Subcutaneous abdominal adipose tissue (tissue), 5 donors: Measurements from ENCODE around the gene CCDC154.
"Not testable (repeated sequence)": the region's sequence is repeated elsewhere in the genome, so short reads cannot be mapped to it uniquely, and the experiment has no call there.

ENCODE experiments used
- H3K27ac ChIP-seq: one replicate; pipeline ENCODE4 v1.7.0; 2013; ENCODE audit warnings: low read depth, mild to moderate bottlenecking, inconsistent platforms, low read length, moderate library complexity
- H3K27me3 ChIP-seq, 5 donors: one replicate each; pipeline ENCODE4 v1.7.0; 2013; ENCODE audit warnings: low read length in 5 of 5, inconsistent platforms in 1 of 5; ENCODE audit not compliant: control insufficient read depth in 5 of 5, insufficient read depth in 4 of 5
- H3K36me3 ChIP-seq, 5 donors: one replicate each; pipeline ENCODE4 v1.7.0; 2013; ENCODE audit warnings: low read length in 5 of 5; ENCODE audit not compliant: control insufficient read depth in 5 of 5, insufficient read depth in 5 of 5
- H3K4me1 ChIP-seq, 5 donors: one replicate each; pipeline ENCODE4 v1.7.0; 2013; ENCODE audit warnings: low read length in 5 of 5, mild to moderate bottlenecking in 3 of 5, moderate library complexity in 1 of 5; ENCODE audit not compliant: control insufficient read depth in 5 of 5, insufficient read depth in 5 of 5
- H3K4me3 ChIP-seq, 5 donors: one replicate each; pipeline ENCODE4 v1.7.0; 2013; ENCODE audit warnings: low read length in 5 of 5, low read depth in 1 of 5
- H3K9ac ChIP-seq, 5 donors: one replicate each; pipeline ENCODE4 v1.7.0; 2013; ENCODE audit warnings: low read length in 5 of 5, mild to moderate bottlenecking in 4 of 5, moderate library complexity in 3 of 5
- H3K9me3 ChIP-seq, 5 donors: one replicate each; pipeline ENCODE4 v1.7.0; 2013; ENCODE audit warnings: low read length in 5 of 5; ENCODE audit not compliant: control insufficient read depth in 5 of 5
- donor health status: healthy.
- donor health status: healthy.
- donor health status: healthy.
- donor health status: healthy.
- donor health status: healthy.

The CCDC154 gene

GRCh38 chr16:1474082-1474795 lies 29.9 kb upstream of the CCDC154 start:
- peak overlapping the region; percentile 71 to 97 (median 77) for H3K9ac ChIP-seq
- H3K9me3 ChIP-seq: no peaks in the 10 kb centered on the region
- no peaks in the 10 kb centered on the region for H3K36me3 ChIP-seq
- H3K4me1 ChIP-seq: peaks cover 7 to 57% (median 40%) of the 10 kb centered on the region in 5 donors
- H3K4me3 ChIP-seq: peak overlapping the region; percentile 72 to 85 (median 74)
- H3K27me3 ChIP-seq: no peaks in the 10 kb centered on the region
- H3K27ac ChIP-seq: peak overlapping the region; percentile 82

- no peaks in the 10 kb centered on the region for H3K27me3 ChIP-seq
- H3K27ac ChIP-seq: no peak overlapping the region
- H3K9me3 ChIP-seq: no peaks in the 10 kb centered on the region
- no peak overlapping the region for H3K4me3 ChIP-seq
- no peak overlapping the region for H3K9ac ChIP-seq
- peaks cover 7 to 64% (median 44%) of the 10 kb centered on the region in 5 donors for H3K4me1 ChIP-seq
- no peaks in the 10 kb centered on the region for H3K36me3 ChIP-seq
Observed at GRCh38 chr16:1472974-1473373, 28.6 kb upstream of the CCDC154 start.

- H3K9ac ChIP-seq: peak overlapping the region in 1 of 5 donors; percentile 23
- H3K4me3 ChIP-seq: no peak overlapping the region
- no peak overlapping the region for H3K27ac ChIP-seq
- H3K9me3 ChIP-seq: no peaks in the 10 kb centered on the region
- peaks cover 7 to 71% (median 46%) of the 10 kb centered on the region in 5 donors for H3K4me1 ChIP-seq
- H3K27me3 ChIP-seq: no peaks in the 10 kb centered on the region
- H3K36me3 ChIP-seq: no peaks in the 10 kb centered on the region
Observed at GRCh38 chr16:1471569-1472194, 27.3 kb upstream of the CCDC154 start.

- H3K27me3 ChIP-seq: no peaks in the 10 kb centered on the region
- peak overlapping the region in 3 of 5 donors; percentile 31 to 44 (median 42) for H3K9ac ChIP-seq
- no peaks in the 10 kb centered on the region for H3K36me3 ChIP-seq
- peaks cover 7 to 68% (median 44%) of the 10 kb centered on the region in 5 donors for H3K4me1 ChIP-seq
- H3K27ac ChIP-seq: peak overlapping the region; percentile 46
- no peaks in the 10 kb centered on the region for H3K9me3 ChIP-seq
- H3K4me3 ChIP-seq: peak overlapping the region in 1 of 5 donors; percentile 14
Observed at GRCh38 chr16:1470481-1471251, 26.3 kb upstream of the CCDC154 start.

GRCh38 chr16:1469693-1470201 lies 25.4 kb upstream of the CCDC154 start:
- H3K27me3 ChIP-seq: no peaks in the 10 kb centered on the region
- peak overlapping the region in 2 of 5 donors; percentile 49 to 51 for H3K9ac ChIP-seq
- peak overlapping the region in 1 of 5 donors; percentile 14 for H3K4me3 ChIP-seq
- H3K27ac ChIP-seq: peak overlapping the region; percentile 46
- peaks cover 0 to 7% (median under 1%) of the 10 kb centered on the region in 5 donors for H3K36me3 ChIP-seq
- H3K9me3 ChIP-seq: no peaks in the 10 kb centered on the region
- peaks cover 5 to 62% (median 39%) of the 10 kb centered on the region in 5 donors for H3K4me1 ChIP-seq

- H3K9me3 ChIP-seq, H3K4me3 ChIP-seq, H3K27me3 ChIP-seq, H3K9ac ChIP-seq, H3K27ac ChIP-seq: not testable (repeated sequence)
- H3K4me1 ChIP-seq: peaks cover 5 to 57% (median 37%) of the 10 kb centered on the region in 5 donors
- H3K36me3 ChIP-seq: peaks cover 0 to 13% (median 7%) of the 10 kb centered on the region in 5 donors
Observed at GRCh38 chr16:1469141-1469540, 24.8 kb upstream of the CCDC154 start.

- Histone ChIP-seq H3K4me3 (no peak overlapping the region), H3K4me1 (peaks cover 3 to 49% (median 30%) of the 10 kb centered on the region in 5 donors)
Observed at GRCh38 chr16:1468426-1468810, 24.1 kb upstream of the CCDC154 start.

GRCh38 chr16:1466968-1467521 lies 22.7 kb upstream of the CCDC154 start:
- Histone ChIP-seq H3K9me3 (no peaks in the 10 kb centered on the region), H3K27ac (no peak overlapping the region), H3K4me3 (no peak overlapping the region), H3K27me3 (no peaks in the 10 kb centered on the region), H3K4me1 (peaks cover 3 to 41% (median 30%) of the 10 kb centered on the region in 5 donors), H3K36me3 (peaks cover 0 to 26% (median 13%) of the 10 kb centered on the region in 5 donors), H3K9ac (no peak overlapping the region)

More at GRCh38 chr16:1468426-1468810, 24.1 kb upstream of the CCDC154 start:
- H3K9ac ChIP-seq: peak overlapping the region in 1 of 5 donors; percentile 17
- no peaks in the 10 kb centered on the region for H3K27me3 ChIP-seq
- H3K27ac ChIP-seq: no peak overlapping the region
- H3K36me3 ChIP-seq: peaks cover 0 to 18% (median 9%) of the 10 kb centered on the region in 5 donors
- H3K9me3 ChIP-seq: no peaks in the 10 kb centered on the region

GRCh38 chr16:1466054-1466453 lies 21.7 kb upstream of the CCDC154 start:
- H3K9me3 ChIP-seq: no peaks in the 10 kb centered on the region
- no peaks in the 10 kb centered on the region for H3K27me3 ChIP-seq
- H3K27ac ChIP-seq: no peak overlapping the region
- H3K4me3 ChIP-seq: no peak overlapping the region
- no peak overlapping the region for H3K9ac ChIP-seq
- peaks cover 0 to 34% (median 19%) of the 10 kb centered on the region in 5 donors for H3K36me3 ChIP-seq
- peaks cover 3 to 31% (median 21%) of the 10 kb centered on the region in 5 donors for H3K4me1 ChIP-seq
